Measurements from ENCODE around the gene TECPR1.

TECPR1 gene

DNA sequence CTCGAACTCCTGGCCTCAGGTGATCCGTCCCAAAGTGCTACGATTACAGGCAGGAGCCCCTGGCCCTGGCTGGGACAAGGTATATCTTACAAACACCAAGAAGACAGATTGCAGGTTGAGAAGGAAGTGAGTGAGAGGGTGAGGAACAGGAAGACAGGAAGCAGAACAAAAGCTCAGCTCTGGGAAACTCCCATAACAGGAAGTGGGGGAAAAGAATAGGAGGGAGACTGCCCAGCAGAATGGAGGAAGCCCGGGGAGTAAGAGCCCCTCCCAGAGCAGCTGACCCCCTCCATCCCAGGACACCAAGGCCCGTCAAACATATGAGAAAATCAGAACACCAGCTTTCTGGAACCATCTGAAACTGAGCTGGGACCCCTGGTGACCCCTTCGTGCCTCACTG is 2.9 kb downstream of the TECPR1 start:
- DNase-seq (ENCODE audit: low spot score): no peak

DNA sequence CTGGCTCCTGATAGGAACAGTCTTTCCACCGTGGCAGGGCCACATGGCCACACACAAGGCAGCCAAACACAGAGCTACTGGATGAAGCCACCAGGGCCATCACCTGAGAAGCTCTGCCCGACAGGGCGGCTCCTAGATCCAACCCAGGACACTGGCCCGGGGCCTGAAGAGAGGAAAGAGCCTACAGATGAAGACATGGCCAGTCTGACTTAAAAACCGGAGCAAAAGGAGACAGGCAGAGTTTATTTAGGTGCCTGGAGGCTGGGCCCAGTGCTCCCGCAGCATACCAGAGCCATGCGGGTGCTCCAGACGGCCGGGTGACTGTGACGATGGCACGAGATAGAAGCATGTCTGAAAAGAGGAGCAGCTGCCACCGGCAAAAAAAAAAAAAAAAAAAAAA is 3.9 kb downstream of the TECPR1 start:
- DNase-seq (ENCODE audit: low spot score): no peak

DNA sequence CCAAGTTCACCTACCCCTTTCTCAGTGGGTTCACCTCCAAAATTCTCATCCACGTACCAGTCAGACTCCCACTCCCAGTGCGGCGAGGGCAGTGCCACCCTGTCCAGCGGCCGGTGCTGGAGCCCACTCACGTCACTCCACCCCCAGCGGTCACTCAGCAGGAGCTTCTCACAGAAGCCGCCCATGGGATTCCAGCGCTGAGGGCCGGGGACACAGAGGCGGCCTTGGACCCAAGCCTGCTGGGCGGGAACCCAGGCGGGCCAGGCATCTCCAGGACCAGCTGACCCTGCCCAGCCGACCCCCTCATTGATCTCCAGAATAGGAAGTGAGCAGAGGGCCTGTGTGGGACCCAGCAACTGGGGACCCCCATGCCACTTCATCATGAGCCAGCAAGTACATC is 7.2 kb downstream of the TECPR1 start:
- no peak for DNase-seq (ENCODE audit: low spot score)

DNA sequence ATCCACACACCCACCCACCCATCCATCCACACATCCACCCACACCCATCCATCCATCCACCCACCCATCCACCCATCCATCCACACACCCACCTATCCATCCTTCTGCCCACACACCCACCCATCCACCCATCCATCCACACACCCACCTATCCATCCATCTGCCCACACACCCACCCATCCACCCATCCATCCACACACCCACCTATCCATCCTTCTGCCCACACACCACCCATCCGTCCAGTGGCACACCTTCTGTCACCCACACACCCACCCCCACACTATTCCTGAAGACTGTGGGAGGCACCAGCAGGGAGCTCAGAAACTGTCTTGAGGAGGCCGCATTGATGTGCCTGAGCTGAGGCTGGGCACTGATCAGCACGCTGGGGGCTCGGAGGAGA is 9.1 kb downstream of the TECPR1 start:
- DNase-seq (ENCODE audit: low spot score): no peak

DNA sequence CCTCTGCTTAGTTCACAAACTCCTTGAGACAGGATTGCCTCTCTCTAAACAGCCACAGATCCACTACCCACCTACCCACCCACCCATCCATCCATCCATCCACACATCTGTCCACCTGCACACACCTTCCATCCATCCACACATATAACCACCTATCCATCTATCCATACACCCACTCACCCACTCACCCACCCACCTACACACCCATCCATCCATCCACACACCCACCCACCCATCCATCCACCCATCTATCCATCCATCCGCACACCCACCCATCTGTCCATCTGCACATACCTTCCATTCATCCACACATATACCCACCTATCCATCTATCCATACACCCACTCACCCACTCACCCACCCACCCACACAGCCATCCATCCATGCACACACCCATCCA is 9.7 kb downstream of the TECPR1 start:
- no peak for DNase-seq (ENCODE audit: low spot score)

DNA sequence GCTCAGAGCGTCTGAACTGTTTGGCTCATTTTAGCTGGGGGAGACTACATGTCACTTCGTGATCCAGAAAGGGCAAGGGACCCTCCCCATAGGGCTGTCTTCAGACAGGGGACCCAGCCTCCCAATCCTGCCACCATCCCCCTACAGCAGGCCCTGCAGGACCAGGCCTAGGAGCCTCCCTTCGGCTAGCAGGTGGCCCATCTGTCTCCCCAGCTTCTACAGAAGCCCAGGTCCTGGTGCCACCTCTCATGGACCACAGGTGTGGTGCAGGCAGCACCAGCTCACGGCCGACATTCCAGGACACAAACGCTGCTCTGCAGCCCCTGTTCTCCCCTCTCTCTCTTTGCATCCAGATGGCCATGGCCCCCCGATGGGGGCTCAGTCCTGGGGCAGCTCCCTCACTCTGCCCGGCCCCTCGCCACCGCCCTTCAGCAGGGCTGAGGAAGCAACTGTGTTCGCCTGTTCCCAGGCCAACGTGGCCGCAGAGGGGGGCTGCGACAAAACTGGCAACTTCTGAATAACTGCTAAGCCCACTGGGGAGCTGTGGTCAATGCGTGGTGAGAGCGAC is 10.3 kb downstream of the TECPR1 start:
- DNase-seq (ENCODE audit: low spot score): no peak

DNA sequence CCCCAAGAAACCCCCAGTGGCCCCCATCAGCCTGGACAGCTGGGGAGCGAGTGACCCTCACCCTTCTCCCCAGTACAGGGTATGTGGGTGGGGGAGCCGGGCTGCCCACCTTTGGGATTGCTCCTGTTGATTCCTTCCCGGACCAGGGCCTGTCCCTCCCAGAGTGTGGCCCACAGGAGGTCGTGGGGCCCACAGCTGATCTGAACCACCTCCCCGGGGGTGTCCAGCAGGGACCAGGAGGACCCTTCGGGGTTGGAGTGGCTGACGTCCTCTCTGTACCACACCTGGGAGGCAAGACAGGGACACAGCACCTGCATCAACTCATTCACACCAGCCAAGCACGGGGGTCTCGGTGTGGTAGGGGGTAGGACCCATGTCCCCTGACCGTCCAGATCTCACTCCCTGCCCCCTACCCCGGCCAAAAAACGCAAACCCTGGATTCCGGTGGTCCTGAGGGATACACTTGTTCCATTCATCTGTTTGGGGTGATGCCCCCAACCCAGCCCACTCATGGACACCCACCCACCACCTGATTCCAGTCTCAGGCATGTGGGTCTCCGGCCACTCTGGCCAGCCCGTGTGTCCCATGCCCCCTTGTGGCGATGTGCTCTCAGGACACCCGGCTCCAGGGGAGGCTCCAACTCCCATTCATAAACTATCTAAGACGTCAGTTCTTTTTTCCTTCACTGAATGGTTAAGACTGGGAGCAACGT is 10.9 kb downstream of the TECPR1 start:
- peak; percentile 51 for DNase-seq (ENCODE audit: low spot score)

DNA sequence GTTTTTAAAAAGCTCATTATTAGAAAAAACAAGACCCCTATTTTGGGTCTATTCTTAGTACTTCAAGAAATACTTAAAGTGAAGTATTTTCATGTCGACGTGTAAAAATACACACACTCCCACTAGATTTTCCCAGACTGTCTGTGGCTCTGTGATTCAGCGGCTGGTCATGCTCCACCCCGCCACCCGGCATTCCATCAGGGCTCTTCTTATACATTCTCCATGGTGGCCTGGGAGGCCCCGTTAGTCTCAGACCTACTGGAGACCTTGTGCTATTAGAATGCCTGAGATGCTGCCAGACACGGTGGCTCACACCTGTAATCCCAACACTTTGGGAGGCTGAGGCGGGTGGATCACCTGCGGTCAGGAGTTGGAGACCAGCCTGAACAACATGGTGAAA is 13.1 kb downstream of the TECPR1 start:
- DNase-seq (ENCODE audit: low spot score): no peak

DNA sequence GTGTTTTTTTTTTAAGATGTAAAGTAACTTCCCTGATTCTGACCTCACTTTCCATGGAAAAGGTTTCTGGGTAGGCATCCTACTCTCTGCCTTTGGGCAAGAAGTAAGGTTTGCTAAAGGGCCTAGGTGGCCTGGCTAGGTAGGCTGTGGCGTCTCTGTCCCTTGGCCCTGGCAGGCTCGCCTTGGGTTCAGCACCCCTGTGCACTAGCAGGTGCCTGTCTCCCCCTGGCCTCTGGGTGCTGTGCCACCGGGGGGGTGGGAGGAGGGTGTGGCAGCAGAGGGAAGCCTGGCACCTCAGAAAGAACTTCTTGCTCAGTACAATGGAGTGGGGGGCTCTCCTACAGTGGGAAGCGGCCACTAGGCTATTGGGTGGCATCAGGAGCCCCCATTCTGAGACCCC is 14.0 kb downstream of the TECPR1 start:
- no peak for DNase-seq (ENCODE audit: low spot score)

DNA sequence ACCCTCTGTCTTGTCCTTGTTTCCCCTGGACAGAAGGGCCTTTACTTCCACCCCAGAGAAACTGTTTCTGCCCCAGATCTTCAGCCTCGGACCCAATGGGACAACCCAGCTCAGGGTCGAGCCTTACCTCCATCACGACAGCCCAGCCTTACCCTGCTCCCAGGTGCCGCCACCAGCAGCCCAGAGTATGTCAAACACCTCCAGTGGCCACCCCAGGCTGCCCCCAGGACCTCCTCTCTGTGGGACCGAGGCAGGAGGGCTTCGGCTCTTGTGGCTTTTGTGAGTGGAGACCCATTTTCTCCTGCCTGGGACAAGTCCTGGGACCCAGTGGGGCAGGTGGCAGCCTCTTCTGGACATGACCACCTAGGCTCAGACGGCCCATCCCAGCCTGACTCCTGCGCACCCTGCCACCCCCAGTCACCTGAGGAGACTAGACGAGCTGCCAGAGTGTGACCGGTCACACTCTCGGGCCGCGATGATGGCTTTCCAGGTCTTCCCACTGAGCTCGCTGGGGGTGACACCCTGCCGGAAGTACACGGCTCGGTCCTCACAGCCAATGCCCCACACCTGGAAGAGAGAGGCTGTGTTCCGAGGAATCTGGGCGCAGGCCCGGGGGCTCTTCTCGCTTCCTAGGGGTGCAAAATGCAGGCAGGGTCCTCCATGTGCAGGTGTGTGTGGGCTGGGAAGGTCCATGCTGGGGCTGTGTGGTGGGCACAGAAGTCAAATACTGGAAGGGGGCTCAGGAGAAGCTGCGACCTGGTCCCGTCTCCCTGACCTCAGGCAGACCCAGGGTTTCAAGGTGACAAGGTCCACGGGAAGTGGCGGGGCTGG is 15.5 kb downstream of the TECPR1 start:
- DNase-seq (ENCODE audit: low spot score): no peak

DNA sequence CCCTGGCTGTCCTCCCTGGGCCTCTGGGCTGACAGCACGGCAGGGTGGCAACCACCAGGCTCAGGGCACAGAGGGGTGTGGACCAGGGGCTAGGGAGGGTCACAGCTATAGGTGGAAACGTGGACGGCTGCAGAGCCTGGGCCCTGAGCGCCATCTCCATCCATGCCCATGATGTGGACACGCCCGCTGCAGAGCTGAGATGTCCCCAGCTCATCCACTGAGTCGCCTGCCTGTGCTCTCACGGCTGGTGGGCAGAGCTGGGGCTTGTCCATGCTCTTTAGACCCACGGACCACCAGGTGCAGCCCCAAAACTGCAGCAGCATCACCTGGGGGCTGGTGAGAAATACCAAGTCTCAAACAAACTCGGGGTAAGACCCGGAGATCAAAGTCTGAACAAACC is 16.1 kb downstream of the TECPR1 start:
- DNase-seq (ENCODE audit: low spot score): no peak

DNA sequence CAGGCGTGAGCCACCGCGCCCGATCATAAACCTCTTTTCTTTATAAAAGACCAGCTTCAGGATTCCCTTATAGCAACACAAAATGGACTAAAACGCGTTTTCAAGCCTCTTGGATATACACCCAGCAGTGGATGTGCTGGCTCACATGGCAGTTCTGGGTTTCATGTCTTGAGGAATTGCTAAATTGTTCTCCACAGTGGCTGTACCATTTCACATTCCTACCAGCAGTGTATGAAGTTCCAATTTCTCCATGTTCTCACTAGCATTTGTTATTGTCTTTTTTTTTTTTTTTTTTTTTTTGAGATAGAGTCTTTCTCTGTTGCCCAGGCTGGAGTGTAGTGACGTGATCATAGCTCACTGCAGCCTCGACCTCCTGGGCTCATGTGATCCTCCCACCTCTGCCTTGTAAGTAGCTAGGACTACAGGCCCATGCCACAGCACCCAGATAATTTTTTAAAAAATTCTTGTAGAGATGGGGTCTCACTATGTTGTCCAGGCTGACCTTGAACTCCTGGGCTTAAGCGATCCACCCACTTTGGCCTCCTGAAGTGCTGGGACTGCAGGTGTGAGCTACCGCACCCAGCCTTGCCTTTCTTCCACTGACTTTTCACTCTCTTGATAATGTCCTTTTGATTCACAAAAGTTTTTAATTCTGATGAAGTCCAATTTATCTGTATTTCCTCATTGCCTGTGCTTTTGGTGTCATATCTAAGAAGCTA is 17.4 kb downstream of the TECPR1 start:
- DNase-seq (ENCODE audit: low spot score): no peak

DNA sequence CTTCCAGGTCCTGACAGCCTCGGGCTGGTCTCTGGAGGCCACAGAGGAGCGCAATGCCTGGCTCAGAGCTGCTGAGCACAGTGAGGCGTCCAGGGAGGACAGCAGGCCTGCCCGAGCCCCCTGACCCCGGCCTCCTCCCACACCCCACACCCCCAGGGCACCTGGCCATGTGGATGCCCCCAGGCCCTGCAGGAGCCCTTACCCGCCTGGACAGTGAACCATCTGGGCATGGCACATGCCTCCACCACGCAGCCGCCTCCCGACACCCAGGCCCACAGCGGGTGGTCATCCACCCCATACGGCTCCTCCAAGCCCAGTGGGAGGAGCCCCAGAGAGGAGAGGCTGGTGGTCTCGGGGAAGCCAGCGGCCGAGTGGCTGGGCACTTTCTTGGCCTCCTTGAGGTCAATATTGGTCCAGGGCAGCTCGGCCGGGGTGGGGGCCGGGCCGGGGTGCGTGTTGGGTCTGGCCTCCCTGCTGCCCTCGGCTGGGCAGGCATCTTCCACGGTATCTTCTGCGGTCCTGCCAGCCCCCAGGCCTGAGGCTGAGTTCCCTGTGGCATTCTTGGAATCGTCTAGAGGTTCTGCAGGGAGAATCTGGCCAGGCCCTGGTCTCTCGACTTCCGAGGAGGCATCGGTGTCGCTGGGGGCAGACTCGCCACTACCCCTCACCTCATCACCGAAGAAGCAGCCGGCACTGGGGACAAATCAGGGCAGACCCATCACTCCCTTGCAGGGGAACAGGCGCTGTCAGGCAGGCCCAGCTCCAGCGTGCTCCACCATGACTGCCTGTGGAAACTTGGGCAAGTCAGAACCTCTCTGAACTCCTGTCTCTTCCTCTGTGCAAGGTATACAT is 18.6 kb downstream of the TECPR1 start:
- DNase-seq (ENCODE audit: low spot score): no peak

DNA sequence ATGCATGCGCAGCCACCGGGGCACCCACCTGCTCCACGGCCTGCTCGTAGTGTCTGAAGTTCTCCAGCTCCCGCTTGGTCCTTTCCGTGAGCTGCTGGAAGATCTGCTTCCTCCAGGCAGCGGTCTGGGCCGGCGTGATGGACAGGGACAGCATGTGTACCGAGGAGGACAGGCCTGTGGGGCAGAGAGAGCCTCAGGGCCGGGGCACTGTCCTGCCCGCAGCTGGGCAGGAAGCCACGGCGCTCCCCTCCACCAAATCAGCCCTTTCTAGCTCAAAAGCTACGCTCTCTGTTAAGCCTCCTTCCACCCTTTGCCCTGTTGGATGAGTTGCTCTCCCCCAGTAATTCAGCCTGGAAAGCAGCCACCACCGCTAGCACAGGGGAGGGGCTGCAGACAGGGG is 19.2 kb downstream of the TECPR1 start:
- no peak for DNase-seq (ENCODE audit: low spot score)

DNA sequence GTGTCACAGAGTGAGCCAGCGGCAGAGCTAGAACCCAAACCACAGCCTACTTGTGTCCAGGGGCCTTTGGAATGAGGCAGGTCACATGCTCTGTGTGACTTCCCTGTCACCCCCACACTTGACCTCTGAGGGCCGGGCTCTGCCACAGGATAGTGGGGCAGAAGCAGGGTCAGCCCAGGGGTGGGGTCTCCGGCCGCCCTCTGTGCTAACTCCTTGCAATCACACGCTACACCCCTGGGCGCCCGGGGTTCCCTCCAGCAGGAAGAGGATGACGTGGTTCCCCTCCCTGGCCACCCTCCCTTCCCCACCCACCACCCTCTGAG is 19.8 kb downstream of the TECPR1 start:
- no peak for DNase-seq (ENCODE audit: low spot score)

DNA sequence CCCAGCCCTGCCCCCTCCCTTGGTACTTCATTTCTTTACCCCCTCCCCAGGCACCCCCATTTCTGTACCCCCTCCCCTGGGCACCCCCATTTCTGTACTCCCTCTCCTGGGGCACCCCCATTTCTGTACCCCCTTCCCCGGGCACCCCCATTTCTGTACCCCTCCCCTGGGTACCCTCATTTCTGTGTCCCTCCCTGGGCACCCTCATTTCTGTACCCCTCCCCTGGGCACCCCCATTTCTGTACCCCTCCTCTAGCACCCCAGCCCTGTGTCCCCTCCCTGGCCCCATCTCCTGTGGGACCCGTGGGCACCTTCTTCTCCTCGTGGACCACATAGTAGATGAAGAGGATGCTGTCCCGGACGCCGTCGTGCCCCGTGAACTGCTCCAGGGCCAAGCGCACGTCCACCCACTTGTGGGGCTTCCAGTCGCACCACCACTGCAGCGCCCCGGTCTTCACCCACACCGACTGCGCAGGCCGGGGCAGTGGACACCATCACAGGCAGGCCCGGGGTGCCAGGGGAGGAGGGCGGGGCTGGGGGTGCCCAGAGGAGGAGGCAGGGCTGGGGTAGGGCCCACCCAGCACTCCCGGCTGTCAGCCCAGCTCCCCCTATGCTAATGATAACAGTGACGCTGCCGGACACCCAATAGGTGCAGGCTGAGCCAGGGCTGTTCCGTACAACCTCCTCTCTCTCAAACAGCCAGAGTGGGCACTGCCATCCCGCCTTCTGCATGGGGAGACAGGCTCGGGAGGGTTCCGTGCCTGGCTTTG is 20.4 kb downstream of the TECPR1 start:
- no peak for DNase-seq (ENCODE audit: low spot score)

DNA sequence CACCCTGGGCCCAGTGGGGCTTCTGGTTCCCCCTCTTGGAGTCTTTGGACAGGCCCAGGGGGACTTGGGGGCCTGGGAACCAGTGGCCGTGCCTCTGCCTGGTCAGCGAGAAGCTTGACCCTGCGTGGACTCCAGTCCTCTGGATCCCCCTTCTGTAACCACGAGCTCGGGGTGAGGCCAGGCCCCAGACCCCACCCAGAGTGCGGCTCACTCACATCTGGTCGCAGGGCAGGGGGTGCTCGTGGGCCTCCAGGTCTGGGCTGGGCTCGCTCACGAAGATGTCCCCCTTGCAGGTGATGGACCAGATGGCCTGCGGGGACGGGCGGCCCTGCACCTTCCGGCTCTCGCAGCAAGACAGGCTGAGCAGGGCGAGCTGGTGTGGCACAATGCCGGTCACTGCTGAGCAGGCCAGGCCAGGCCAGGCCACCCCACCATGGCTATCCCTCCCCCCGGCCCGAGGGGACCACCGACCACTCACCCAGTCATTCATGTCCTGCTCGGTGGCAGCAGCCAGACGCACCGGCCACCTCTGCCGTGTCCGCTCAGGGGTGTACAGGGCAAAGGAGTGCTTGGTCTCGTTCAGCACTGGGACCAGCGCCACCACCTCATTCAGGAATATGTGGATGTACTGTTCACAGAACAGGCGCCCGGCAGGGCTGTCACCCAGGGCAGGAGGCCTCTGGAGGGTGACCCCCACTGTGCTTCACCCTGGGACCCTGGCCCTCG is 21.1 kb downstream of the TECPR1 start:
- DNase-seq (ENCODE audit: low spot score): no peak

DNA sequence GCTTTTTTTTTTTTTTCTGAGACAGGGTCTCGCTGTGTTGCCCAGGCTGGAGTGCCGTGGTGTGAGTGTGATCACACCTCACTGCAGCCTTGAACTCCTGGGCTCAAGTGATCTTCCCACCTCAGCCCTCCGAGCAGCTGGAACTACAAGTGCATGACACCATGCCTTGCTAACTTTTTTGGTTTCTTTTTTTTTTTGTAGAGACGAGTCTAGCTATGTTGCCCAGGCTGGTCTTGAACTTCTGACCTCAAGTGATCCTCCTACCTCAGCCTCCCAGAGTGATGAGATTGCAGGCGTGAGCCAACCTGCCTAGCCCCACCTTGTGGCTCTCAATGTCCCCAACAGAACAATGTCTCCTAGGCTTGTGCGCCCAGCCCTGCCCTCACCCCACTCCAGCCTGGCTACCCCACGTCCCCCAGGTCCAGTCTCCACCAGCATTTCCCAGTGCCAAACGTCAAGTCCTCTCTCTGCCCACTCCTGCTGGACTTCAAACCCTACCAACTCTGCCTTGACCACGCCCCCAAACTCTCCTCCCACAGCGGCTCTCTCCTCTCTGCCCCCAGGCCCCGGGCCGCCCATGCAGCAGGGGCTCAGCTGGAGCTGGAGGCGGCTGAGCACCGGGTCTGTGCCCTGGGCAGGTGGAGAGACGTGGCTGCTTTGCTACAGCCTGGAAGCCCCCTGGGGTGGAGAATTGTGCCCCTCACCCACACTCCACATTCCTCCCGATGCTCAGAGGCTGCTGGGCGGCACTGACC is 21.9 kb downstream of the TECPR1 start:
- DNase-seq (ENCODE audit: low spot score): no peak

DNA sequence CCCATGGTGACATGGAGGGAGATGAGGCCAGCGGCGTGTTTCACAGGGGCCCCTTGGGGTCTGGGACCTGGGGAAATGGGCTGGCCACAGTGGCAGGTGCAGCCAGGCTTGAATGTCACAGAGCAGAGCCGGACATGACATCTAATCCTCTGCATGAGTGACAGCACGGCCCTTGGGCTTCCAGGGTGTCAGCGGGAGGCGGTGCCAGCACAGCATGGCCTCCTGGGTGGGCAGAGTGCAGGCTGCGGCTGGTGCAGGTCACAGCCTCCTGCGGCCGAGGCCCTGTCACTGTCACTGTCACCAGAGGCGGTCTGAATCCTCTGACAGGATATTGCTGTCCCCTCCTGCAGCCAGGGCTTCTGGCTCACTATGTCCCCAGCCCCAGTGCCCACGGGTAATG is 22.6 kb downstream of the TECPR1 start:
- DNase-seq (ENCODE audit: low spot score): no peak

DNA sequence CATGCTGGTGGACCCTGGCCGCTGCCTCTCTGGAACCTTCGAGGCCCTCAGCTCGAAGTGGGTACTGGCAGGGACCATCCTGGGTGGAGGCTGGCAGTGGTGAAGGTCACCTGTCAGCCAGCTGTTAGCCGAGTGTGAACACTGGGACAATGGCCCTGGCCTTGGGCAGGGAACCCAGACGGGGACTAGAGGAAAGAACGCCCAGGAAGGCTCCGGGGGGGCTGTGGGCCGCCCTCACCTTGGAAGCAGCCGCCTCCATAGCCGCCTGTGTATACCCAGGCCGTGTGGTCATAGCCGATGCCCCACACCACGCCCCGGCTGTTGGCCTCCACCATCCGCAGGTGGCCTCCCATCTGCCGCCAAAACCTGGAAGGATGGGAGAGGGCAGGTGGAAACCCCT is 23.2 kb downstream of the TECPR1 start:
- no peak for DNase-seq (ENCODE audit: low spot score)
